ENCODE measurements around the gene SLC9A3.
A peak's percentile ranks its signal among the peaks of the same experiment; 100 is the strongest.

The SLC9A3 gene

DNA sequence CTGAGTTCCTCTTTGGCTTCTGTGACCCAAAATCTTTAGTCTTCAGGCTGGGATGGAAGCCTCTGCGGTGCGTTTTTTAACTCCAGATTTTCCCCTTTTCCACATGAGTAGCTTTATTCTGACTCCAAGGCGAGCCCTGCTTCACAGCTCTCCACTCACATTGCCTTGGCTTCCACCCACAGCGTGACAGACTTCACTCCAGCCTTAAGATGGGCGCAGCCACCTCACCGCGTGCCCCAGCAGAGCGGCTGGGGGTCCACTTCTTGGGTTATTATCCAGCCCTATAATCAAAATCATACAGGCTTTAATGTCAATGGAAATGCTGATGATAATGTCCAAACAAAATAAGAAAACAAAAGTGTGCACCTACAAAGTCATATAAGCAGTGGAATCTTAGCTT is 80.0 kb downstream of the SLC9A3 start:
- DNase-seq (ENCODE audit: low read depth in 2 of 2): no peak

DNA sequence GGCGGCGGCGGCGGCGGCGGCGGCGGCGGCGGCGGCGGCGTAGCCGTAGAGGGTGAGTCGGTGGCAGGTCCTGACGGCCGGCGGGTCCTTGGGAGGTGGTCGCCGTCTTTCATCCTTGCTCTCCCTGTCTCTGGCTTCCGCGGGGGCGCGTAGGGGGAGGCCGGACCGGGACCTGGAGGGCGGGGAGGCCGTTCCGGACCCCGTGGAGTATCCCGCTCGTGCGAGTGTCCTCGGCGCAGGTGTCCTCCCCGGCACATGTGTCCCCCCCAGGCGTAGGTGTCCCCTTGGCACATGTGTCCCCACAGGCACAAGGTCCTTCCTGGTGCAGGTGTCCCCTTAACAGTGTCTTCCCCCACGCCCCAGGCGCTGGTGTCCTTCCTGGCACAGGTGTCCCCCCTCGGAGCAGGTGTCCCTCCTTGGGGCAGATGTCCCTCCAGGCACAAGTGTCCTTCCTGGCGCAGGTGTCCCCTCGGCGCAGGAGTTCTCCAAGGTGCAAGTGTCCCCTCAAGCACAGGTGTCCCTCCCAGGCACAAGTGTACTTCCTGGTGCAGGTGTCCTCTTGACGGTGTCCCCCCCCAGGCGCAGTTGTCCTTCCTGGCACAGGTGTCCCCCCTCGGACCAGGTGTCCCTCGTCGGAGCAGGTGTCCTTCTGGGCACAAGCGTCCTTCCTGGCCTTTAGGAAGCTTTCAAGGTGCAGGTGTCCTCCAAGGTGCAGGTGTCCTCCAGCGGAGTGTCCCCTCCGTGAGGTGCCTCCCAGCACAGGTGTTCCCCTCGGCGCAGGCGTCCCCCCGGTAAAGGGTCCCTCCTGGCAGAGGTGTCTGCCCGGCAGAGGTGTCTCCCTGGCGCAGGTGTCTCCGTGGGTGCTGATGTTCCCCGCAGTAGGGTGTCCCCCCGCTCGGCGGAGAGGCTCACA is 80.8 kb downstream of the SLC9A3 start:
- no peak for DNase-seq (ENCODE audit: low read depth in 2 of 2)

DNA sequence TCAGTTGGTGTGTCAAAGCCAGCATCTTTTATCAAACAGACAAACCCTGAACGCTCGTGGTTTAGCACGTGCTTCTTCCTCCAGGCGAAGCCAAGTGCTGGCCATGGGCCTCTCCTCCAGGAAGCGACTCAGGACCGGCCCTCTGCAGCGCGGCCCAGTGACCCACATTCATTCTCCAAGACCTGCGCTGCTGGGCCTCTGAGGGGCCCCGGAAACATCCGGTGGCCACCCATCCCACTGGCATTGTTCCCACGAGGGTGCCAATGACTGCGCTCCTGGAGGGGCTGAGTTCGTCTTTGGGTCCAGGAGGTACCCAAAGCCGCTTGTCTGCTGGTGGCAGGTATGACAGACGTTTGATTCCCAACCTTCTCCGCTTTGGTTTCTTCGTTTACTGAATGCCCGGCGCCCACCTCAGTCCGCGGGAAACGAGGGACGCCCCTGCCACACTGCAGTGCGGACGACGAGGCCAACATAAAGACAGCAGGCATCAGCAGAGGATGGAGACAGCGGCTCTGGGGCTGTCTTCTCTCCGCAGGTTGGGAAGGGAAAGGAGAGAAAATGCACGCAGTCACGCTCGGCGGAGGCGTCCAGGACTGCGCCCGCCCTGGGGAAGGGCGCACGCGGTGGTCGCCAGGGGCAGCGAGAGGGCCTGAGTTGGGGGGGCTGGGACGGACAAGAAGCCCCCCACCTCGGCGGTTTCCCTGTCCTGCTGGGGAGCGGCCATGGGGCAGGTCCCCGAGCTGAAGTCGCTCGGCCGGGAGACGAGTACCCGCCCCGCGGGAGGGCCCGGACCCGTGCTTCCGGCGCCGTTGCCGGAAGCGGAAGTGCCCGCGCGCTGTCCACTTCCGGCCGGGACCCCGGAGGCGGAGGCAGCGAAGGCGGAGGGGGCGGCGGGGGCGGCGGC is 81.7 kb downstream of the SLC9A3 start, which contains the start of gene EXOC3:
EXOC3 (plus strand) TSS at position 842 of the 904 bp plus-strand sequence. CDS start 3,030 bp downstream, outside the sequence.
- peak; percentile 29 to 38 for DNase-seq (ENCODE audit: low read depth in 2 of 2)

DNA sequence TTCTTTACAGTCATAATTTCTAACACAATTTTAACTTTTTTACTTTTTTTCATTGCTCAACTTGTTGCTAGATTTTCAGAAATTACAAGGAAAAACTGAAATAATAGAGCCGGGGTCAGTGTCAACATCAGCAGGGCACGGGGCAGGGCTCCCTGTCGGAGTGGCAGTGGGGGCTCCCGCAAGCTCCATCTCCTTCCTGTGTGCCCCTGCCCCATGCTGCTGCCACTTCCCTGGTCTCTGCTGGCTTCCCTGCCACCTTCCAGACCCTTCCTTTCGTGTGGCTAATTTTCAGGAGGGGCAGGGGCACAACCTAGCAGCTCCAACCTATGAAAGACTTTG is 82.3 kb downstream of the SLC9A3 start:
- no peak for DNase-seq (ENCODE audit: low read depth in 2 of 2)

DNA sequence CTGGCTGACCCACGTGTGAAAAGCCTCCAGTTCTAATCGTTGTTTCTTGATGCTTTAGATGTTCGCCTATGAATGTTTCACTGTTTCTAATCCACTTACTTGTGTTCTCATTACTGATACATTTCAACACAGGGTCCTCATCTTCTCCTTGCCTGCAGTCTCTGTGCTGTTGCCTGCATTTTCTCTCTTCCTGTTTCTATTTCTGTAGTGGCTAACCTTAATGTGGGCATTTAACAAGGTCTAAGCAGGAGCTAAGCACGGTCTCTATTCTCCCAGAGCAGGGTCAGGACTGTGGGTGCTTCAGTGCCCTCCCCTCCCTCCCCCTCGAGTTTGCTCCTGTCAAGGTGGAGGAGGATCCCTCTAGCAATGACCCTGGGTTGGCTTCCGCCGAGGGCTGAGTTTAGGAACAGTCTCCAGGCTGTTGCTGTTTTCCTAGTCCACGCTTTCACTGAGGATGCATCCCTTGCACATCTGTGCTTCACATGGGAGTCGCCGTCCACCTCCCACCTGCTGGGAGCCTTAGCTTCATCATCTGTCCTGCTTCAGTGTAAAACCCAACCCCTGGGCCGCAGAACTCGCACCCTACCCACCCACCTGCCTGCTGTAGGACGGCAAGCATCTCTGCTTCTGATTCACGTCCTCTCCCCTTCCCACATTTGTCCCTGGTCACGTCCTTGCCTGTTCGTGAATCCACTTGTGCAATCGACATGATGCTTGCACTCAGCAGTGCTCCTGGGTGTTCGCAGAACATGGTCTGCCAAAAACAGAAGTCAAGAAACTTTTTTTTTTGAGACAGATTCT is 83.6 kb downstream of the SLC9A3 start:
- DNase-seq (ENCODE audit: low read depth in 2 of 2): no peak

DNA sequence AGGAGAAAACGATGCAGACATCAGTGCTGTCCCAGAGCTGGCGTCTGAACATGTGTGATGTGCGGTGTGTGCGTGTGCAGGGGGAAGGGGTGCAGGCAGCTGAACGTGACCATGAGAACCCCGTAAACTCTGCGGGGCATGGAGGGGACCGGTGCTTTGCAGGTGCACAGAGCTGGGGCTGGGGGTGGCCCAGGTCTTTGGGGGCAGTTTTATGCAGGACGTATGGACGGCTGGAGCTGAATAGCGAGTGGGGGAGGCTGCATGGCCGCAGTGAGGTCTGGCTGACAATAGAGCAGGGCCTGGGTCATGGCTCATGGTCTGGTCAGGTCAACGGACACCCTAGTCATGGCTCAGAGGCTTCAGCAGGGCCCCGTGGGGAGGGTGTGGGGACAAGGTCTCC is 84.6 kb downstream of the SLC9A3 start:
- DNase-seq (ENCODE audit: low read depth in 2 of 2): no peak

DNA sequence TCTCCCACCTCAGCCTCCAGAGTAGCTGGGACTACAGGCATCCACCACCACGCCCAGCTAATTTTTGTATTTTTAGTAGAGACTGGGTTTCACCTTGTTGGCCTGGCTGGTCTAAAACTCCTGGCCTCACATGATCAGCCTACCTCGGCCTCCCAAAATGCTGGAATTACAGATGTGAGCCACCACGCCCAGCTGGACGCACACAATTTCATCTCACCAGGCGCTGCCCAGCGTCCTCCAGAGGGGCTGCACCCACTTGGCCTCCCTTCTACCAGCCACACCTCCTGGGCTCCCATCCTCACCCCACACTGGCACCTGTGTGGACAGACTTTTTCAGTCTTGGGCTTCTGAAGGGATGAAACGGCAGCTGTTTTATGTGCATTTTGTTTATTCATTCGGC is 85.1 kb downstream of the SLC9A3 start:
- DNase-seq (ENCODE audit: low read depth in 2 of 2): no peak

DNA sequence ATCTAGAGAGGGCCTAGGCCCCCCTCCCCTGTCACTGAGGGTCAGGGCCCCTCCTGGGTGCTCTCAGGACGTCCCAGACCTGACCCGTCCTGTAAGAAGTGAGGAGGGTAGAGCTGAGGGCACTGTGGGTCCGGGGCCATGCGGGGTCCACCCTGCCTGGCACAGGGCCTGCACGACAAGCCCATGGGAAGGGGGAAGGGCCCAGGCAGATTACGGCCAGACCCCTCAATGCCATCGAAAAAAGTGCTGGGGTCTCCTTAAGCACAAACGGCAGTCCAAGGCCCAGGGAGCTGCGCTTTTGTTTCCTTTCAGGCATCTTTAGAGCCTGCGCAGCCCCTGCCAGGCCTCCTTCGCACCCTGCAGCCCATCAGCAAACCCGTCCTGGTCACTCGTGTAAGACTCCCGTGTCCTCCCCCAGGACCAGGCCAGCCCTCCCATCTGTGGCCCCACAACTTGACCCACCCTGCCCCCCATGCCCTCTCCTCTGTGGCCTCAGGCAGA is 85.7 kb downstream of the SLC9A3 start:
- DNase-seq (ENCODE audit: low read depth in 2 of 2): no peak

DNA sequence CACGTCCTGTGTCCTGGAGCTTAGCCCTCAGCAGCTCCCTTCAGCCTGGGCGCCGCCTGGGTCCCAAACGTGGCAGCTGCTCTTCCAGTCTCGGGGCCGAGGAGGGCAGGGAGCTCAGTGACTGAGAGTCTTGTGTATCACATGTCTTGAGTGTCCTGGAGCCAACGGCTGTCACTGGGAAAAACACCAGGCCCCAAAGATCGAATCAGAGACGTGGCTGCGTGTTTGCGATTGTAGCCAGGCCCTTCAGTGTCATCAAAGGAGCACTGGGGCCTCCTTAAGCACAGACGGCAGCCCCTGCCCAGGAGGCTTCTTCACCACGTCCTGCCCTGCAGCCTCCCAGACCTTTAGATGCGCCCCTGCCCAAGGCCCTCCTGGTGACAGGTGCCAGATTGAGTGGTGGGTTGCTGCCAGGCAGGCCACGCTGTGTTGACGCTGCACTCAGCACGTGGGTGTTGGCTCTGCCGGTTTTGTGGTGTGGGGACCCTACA is 86.9 kb downstream of the SLC9A3 start:
- no peak for DNase-seq (ENCODE audit: low read depth in 2 of 2)

DNA sequence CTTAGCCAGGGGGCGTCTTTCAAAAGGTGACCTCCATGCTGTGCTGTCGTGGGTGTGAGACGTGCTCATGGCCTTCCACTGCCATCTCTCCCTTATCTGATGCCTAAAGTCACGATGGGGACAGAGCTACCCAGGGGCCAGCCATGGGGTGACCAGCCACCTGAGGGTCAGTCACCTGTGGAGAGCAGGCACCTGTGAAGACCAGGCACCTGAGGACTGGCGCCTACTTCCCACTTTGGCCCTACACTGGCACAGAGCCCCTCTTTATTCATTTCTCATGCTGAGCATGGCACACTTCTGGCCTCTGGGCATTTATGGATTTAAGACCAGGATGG is 87.6 kb downstream of the SLC9A3 start:
- DNase-seq (ENCODE audit: low read depth in 2 of 2): no peak

DNA sequence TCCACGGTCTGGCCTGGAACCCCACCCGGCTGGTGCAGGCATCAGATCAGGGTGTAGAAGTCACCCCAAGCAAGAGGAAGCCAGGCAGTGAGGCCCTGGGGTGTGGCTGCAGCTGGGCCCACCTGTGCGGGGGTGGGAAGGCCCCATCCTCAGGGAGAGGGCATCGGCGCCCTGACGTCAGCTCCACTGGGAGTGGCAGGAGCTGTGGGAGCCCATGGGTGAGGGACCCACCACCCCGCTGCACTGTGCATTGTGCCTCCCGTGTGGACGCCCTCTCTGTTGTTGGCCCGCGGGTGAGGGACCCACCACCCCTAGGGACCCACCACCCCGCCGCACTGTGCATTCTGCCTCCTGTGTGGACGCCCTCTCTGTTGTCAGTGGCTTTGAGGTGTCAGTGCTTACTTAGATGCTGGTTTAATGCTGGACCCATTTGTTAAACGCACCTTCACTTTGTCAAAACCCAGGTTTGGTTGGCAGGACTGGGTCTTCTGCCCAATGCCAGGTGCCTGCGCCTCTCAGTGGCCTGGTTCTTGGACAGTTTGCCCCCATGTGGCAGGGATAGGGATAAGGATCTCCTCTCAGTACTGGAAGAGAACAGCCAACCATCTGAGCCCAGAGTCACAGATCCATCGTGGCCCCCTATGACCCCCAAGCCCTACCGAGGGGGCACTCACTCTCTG is 88.1 kb downstream of the SLC9A3 start:
- no peak for DNase-seq (ENCODE audit: low read depth in 2 of 2)

DNA sequence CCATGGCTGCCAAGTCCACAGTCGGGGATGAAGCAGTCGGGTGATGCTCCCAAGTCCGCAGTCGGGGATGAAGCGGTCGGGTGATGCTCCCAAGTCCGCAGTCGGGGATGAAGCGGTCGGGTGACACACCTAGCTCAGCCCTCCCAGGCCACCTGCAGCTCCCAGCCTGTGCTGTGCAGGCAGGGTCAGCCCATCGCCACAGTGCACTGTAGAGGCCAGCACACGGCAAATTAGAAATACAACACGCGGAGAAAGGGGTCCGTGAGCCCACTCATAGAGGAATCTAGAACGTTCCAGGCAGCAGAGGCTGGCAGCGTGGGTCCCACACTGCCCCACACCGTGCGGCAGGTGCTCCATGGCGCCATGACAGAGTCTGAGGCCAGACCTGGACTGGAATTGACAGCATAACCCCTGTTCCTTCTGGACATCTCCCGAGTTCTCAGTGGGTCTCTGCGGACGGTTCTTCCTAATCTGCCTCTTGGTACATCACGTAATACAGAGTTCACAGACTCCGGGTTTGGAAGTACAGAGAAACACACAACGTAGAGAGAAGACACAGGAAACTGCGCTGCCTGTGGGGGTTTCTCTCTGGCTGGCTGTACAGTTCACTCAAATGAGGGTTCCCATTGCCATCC is 89.0 kb downstream of the SLC9A3 start:
- DNase-seq (ENCODE audit: low read depth in 2 of 2): no peak

DNA sequence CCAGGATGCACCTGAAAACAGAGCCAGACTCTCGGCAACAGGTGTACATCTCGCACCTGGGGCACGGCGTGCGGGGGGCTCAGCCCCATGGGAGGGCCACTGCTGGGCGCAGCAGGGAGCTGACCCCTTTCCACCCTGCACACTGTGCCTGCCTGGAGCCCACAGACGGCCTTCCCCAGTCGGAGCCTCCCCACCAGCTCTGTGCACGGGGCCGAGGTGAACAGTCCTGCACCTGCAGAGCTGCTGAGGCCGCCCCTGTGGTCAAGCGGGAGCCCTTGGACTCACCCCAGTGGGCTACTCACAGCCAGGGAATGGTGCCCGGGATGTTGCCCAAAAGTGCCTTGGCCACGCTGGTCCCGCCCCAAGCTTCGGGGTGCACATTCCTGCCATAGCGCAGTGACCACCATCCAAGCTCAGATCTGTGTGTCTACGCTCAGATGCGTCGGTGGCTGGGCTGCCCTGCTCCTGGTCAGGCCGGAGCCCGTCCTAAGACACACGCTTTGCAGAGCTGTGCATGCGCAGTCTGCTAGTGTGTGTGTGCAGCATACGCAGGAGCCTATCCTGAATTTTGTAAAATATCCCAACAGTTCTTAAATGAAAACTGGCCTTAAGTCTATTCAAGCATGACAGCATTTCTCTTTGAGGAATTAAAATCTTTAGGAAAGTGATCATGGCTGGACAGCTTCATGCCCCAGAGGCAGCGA is 89.7 kb downstream of the SLC9A3 start:
- no peak for DNase-seq (ENCODE audit: low read depth in 2 of 2)

DNA sequence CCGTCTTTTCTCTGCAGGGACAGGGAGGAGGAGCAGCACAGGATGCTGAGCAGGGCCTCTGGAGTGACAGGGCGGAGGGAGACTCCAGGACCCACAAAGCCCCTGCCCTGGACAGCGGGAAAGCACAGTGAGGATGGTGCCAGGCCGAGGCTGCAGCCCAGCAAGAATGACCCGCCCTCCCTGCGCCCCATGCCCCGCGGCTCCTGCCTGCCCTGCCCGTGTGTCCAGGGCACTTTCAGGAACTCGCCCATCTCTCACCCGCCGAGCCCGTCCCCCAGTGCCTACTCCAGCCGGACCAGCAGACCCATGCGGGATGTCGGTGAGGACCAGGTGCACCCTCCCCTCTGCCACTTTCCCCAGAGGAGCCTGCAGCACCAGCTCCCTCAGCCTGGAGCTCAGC is 90.4 kb downstream of the SLC9A3 start:
- no peak for DNase-seq (ENCODE audit: low read depth in 2 of 2)

DNA sequence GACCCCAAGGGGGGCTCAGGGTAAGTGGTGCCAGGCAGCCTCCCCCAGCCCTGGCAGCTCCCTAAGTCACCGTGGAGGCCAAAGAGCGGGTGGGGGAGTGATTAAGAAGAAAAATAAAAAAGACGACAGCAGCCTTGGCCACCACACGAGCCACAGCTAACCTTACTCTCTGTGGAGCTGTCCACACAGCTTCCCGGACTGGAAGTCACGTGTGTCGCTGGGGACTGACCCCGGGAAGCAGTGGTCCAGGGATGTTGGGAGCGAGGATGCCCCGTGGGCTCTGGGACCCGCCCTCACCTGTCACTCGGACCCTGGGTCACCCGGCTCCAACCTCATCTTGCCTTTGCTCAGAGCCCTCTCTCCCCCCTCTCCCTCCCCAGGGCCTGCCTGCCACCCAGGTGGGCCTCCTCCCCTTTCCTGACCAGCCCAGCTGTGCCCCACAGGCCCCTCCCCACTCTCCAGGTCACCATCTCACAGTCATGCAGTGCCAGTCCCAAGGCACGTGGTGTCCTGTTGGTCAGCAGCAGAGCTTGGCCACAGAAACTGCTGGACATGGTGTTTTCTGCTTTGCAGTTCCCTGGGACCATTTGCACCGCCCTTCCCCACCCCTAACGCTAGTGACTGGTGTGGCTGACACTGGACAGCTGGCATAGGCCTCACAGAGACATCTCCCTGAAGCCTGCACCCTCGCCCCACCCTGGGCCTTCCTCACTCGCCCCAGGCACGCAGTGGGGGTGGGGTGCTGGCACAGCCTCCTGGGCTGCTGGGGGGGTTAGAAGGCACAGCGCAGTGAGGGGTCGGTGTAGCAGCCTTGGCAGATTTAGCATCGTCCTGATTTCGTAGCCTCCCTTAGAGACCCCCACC is 91.1 kb downstream of the SLC9A3 start:
- DNase-seq (ENCODE audit: low read depth in 2 of 2): no peak

DNA sequence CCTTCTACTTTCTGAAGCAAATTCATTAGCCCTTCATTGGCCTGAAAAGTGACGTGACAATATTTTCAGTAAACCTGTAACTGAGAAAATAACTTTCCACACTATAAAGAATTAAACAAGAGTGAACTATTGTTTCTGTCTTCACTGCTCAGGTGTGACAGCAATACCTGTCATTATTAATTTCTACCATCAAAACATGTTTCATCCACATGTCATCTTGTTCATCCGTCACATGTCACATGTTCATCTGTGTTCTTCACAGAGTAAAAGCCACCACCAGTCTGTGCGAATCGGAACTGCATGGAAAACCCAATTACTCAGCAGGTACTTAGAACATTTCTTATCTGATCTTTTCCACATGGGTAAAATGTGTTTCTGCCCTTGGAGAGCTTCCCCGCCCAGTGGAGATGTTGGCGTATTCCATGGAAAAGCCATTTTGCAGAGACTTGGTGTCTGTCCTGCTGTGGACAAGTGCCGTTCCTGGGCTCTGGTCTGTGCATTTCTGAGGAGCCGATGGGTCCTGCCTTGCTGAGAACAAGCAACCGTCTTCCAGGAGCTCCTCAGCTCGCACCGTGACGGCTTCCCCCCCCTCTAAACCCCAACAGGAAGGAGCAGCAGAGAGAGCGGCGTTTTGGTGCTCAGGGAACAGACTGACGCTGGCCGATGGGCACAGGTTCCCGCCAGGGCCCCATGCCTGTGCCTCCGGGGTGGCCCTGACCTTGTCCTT is 91.9 kb downstream of the SLC9A3 start:
- DNase-seq (ENCODE audit: low read depth in 2 of 2): no peak

DNA sequence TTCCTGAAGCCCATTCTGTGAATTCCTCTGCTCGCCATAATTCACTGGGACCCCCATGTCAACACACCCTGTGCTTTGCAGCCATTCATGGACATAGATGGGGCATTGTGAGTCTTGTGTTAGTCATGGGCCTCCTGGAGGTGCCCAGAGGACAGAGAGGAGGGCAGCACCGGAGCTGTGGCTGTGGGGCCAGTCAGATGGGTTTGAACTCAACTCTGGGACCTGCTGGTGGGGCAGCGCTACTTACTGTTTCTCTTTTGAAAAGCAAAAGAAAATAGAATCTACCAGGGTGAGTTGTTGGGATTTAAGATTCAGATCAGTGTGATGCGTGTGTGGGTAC is 92.6 kb downstream of the SLC9A3 start:
- DNase-seq (ENCODE audit: low read depth in 2 of 2): no peak

DNA sequence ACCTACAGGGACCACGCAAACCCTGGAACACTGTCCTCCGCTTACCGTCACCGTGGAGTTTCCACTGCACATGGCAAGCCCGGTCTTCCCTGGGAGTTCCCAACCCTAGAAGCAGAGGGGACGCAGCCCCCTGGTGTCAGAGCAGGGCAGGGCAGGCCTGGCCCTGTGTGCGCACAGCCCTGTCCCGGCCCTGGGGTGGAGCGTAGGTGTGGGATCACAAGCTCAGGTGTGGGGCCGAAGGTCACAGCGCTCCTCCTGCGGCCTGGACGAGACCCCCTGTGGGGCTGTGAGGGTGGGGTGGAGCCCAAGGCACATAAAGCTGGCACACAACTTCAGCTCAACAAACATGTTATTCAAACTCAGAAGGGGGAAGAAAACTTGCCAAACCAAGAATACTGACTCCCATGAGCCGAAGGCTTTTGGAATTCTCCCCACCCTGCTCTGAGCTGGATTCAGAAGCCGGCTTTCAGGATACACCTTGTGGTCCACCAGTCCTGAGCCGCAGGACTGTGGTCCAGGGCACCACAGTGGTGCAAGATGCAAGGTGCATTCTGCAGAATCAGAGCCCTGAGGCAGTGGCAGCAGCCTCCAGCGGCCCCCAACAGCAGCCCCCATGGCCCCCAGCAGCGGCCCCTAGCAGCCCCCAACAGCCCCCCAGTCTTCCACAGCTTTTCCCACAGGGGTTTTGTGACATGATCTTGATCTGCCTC is 93.1 kb downstream of the SLC9A3 start:
- peak in 1 of 2 experiments; percentile 16 for DNase-seq (ENCODE audit: low read depth in 2 of 2)
